Measurements from ENCODE around the gene DAZAP1. TPM values are rescaled to one million over a fixed set of nuclear protein-coding genes. Genes with fewer than 3 reads are reported as not detected.

DAZAP1 gene
- total and polyA plus RNA-seq, 9 donors = 29.6 to 113 (median 77.4) TPM

DNA sequence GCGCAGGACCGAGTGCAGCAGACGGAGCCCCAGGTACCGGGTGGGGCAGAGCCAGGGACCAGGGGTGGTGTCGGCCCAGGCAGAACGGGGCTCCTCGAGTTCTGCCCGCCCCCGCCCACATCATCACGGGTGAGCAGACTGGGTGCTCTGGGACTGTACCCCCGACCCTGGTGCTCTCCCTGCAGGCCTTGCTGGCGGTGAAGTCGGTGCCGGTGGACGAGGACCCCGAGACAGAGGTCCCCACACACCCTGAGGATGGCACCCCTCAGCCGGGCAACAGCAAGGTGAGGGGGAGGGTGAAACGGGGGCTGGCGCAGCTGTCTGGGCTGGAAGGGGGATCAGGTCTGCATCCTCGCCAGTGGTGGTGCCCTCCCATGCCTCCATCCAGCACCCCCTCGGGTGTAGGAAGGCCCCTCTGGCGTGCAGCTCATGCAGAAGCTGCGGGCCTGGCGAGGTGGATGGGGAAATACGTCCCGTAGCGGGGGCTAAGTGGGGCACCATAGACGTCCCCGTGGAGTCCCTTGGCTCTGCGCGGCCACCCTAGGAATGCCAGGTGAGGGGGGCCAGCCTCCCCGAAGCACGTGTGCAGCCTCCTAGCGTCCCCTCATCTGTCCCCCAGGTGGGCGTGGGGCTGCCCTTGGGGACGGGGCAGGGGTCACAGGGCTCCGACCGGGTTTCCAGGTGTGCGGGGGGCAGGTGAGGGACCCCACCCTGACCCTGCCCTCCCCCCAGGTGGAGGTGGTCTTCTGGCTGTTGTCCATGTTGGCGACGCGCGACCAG is 48.9 kb downstream of the DAZAP1 start:
- H3K4me1 ChIP-seq (ENCODE audit: insufficient read depth) = peaks cover 1% of the 10 kb centered on the region
- H3K4me3 ChIP-seq = no peak overlapping the region
- TF ChIP-seq, protein P1, sequence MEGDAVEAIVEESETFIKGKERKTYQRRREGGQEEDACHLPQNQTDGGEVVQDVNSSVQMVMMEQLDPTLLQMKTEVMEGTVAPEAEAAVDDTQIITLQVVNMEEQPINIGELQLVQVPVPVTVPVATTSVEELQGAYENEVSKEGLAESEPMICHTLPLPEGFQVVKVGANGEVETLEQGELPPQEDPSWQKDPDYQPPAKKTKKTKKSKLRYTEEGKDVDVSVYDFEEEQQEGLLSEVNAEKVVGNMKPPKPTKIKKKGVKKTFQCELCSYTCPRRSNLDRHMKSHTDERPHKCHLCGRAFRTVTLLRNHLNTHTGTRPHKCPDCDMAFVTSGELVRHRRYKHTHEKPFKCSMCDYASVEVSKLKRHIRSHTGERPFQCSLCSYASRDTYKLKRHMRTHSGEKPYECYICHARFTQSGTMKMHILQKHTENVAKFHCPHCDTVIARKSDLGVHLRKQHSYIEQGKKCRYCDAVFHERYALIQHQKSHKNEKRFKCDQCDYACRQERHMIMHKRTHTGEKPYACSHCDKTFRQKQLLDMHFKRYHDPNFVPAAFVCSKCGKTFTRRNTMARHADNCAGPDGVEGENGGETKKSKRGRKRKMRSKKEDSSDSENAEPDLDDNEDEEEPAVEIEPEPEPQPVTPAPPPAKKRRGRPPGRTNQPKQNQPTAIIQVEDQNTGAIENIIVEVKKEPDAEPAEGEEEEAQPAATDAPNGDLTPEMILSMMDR (IDR thresholded peaks at IDR 0.05) = no peak
- DNase-seq = no peak
- peaks cover 1% of the 10 kb centered on the region for H3K27me3 ChIP-seq
- no peak overlapping the region for H3K27ac ChIP-seq
- WGBS, 3 donors = 20 to 34% (median 22%) methylated on average over 35 to 43 of the region's 43 CpGs
- H3K36me3 ChIP-seq = no peaks in the 10 kb centered on the region
- no peaks in the 10 kb centered on the region for H3K9me3 ChIP-seq
- intact Hi-C loops (cut with DNase I) = no loop called here

- intact Hi-C loops (cut with DNase I) = no loop called here
- TF ChIP-seq POLR2A (IDR thresholded peaks at IDR 0.05) (no peak), EP300 (IDR thresholded peaks at IDR 0.05) (no peak)
- no peaks in the 10 kb centered on the region for H3K36me3 ChIP-seq
- H3K27ac ChIP-seq = no peak overlapping the region
- no peak overlapping the region for H3K4me3 ChIP-seq
- peak in 1 of 5 donors; percentile 44 for DNase-seq
- H3K4me1 ChIP-seq (ENCODE audit: insufficient read depth) = peaks cover 1% of the 10 kb centered on the region
- WGBS, 3 donors = 15 to 28% (median 17%) methylated on average over 48 of the region's 48 CpGs
- H3K27me3 ChIP-seq = no peaks in the 10 kb centered on the region
- H3K9me3 ChIP-seq = no peaks in the 10 kb centered on the region
Observed at GRCh38 chr19:1457031-1457739, 49.8 kb downstream of the DAZAP1 start.

DNA sequence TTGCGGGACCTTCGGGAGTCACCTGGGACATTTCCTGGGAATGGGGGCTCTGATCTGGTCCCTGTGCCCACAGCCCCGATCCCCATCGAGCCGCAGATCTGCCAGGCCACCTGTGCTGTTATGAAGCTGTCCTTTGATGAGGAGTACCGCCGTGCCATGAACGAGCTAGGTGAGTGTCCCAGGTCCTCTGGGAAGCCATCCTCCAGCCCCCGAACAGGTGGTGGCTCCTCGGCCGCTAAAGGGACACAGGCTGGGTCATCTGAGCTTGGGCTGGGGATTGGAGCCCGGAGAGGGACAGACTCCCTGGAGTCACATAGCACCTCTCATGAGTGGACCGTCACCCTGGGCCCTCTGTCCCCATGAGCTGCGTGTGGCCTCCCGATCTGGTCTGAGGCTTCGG is 50.5 kb downstream of the DAZAP1 start:
- 79 to 88% (median 88%) methylated on average over 16 of the region's 16 CpGs for WGBS, 3 donors
- Histone ChIP-seq H3K27ac (no peak overlapping the region), H3K9me3 (no peaks in the 10 kb centered on the region), H3K27me3 (no peaks in the 10 kb centered on the region), H3K4me1 (ENCODE audit: insufficient read depth) (peaks cover 1% of the 10 kb centered on the region), H3K4me3 (no peak overlapping the region), H3K36me3 (no peaks in the 10 kb centered on the region)
- TF ChIP-seq, protein P1 (IDR thresholded peaks at IDR 0.05) = no peak
- no peak for TF ChIP-seq EP300 (IDR thresholded peaks at IDR 0.05)
- intact Hi-C loops (cut with DNase I) = no loop called here
- no peak for DNase-seq

DNA sequence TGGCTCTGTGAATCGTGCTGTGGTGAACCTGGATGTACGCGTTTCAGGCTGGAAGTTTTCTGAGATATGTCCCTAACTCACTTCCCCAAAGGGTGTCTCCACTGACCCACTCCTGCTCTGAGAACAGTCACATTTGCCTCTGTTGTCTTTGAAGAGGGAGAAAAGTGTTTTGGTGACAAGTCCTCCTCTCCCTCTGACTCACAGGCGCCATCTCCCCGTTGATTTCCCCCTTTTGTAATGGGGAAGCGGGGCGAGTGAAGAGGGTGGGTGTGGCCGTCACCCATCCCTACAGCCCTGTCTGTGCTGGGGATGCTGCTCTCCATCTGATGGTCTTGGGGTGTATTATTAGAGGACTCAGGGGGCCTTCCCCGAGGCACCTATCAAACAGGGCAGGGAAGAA is 52.1 kb downstream of the DAZAP1 start:
- H3K27ac ChIP-seq = no peak overlapping the region
- TF ChIP-seq, protein P1 (IDR thresholded peaks at IDR 0.05) = no peak
- TF ChIP-seq EP300 (IDR thresholded peaks at IDR 0.05) (no peak), POLR2A (IDR thresholded peaks at IDR 0.05) (no peak)
- WGBS, 3 donors = 81 to 86% (median 83%) methylated on average over 9 of the region's 9 CpGs
- peaks cover 1% of the 10 kb centered on the region for H3K4me1 ChIP-seq (ENCODE audit: insufficient read depth)
- no peak overlapping the region for H3K4me3 ChIP-seq
- intact Hi-C loops (cut with DNase I) = no loop called here
- no peaks in the 10 kb centered on the region for H3K27me3 ChIP-seq
- DNase-seq = no peak
- H3K9me3 ChIP-seq = no peaks in the 10 kb centered on the region
- no peaks in the 10 kb centered on the region for H3K36me3 ChIP-seq

Measured in ovary (tissue), 9 donors.